ENCODE data around the gene DGCR2. TPM values are rescaled to one million over a fixed set of nuclear protein-coding genes. Genes with fewer than 3 reads are reported as not detected.
A peak's percentile ranks its signal among the peaks of the same experiment; 100 is the strongest.

Gene DGCR2
- total RNA-seq, 2 donors from 2014 or later = 94.3 to 107 TPM

DNA sequence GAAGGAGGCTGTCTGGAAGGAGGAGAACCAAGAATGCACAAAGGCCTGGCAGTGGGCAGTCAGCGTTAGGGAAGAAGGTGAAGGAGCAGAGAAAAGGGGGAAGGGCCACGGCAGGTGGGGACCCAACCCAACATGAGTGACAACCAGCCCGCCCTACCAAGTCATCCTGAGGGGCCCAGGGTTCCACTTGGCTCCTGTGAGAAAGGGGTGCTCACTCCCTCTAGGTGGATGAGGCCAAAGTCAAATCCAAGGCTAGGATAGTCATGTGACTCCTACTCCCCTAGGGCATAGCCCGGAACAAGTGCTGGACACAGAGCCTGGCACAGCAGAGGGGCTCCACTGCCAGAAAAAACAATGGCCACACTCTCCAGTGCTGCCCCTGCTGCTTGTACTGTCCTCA lies 2.2 kb upstream of the DGCR2 start:
- H3K4me1 ChIP-seq (replicated peaks) = peaks cover 8% of the 10 kb centered on the region
- H3K36me3 ChIP-seq = no peaks in the 10 kb centered on the region
- H3K9me3 ChIP-seq = no peaks in the 10 kb centered on the region
- no peaks in the 10 kb centered on the region for H3K27me3 ChIP-seq (replicated peaks; ENCODE audit: insufficient read depth)
- H3K4me3 ChIP-seq = no peak overlapping the region
- no peak for DNase-seq (ENCODE audit: low spot score)
- 93% methylated on average over 4 of the region's 4 CpGs for WGBS
- TF ChIP-seq, protein P1, sequence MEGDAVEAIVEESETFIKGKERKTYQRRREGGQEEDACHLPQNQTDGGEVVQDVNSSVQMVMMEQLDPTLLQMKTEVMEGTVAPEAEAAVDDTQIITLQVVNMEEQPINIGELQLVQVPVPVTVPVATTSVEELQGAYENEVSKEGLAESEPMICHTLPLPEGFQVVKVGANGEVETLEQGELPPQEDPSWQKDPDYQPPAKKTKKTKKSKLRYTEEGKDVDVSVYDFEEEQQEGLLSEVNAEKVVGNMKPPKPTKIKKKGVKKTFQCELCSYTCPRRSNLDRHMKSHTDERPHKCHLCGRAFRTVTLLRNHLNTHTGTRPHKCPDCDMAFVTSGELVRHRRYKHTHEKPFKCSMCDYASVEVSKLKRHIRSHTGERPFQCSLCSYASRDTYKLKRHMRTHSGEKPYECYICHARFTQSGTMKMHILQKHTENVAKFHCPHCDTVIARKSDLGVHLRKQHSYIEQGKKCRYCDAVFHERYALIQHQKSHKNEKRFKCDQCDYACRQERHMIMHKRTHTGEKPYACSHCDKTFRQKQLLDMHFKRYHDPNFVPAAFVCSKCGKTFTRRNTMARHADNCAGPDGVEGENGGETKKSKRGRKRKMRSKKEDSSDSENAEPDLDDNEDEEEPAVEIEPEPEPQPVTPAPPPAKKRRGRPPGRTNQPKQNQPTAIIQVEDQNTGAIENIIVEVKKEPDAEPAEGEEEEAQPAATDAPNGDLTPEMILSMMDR (IDR thresholded peaks at IDR 0.05) = no peak
- TF ChIP-seq POLR2AphosphoS5 (IDR thresholded peaks at IDR 0.05) (no peak), POLR2A (IDR thresholded peaks at IDR 0.05) (no peak)
- intact Hi-C loops (cut with DNase I) = no loop called here
- no peak overlapping the region for H3K27ac ChIP-seq

- H3K4me1 ChIP-seq (replicated peaks) = peaks cover 10% of the 10 kb centered on the region
- intact Hi-C loops (cut with DNase I) = no loop called here
Observed at GRCh38 chr22:19123936-19124335, 1.7 kb upstream of the DGCR2 start.

GRCh38 chr22:19122752-19123492 lies 710 bp upstream of the DGCR2 start:
- DNase-seq (ENCODE audit: low spot score) = peak; percentile 19

More at GRCh38 chr22:19123936-19124335, 1.7 kb upstream of the DGCR2 start:
- 91% methylated on average over 4 of the region's 4 CpGs for WGBS
- Histone ChIP-seq H3K36me3 (no peaks in the 10 kb centered on the region), H3K27me3 (replicated peaks; ENCODE audit: insufficient read depth) (no peaks in the 10 kb centered on the region), H3K4me3 (no peak overlapping the region), H3K9me3 (no peaks in the 10 kb centered on the region), H3K27ac (no peak overlapping the region)
- TF ChIP-seq POLR2AphosphoS5 (IDR thresholded peaks at IDR 0.05) = no peak
- TF ChIP-seq, protein P1 (IDR thresholded peaks at IDR 0.05) = no peak
- no peak for TF ChIP-seq POLR2A (IDR thresholded peaks at IDR 0.05)
- no peak for DNase-seq (ENCODE audit: low spot score)

DNA sequence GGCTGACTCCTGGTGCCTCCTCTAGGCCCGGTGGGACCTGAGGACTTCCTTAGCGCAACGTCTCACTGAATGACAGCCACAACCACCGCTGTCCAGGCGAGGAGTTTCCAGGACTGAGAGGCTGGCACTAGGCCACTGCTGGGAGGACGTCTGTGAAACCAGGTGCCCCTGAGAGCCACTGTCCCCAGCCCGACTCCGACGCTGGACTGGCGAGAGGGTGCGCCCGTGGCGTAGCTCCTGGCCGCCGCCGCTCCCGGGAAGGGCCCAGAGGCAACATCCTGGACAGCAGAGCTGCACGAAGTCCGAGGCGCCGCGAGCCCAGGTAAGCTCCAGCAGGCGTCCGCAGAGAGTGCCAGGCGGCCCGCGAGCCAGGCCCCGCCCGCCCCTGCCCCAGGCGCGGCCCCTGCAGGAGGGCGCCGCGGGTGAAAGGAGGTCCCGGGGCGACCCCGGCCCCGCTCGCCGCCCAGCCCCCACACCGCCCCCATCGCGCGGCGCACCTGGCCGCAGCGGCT lies 525 bp downstream of the DGCR2 start:
- peaks cover 11% of the 10 kb centered on the region for H3K4me1 ChIP-seq (replicated peaks)
- TF ChIP-seq POLR2A (IDR thresholded peaks at IDR 0.05) = peak; percentile 8
- TF ChIP-seq POLR2AphosphoS5 (IDR thresholded peaks at IDR 0.05) = no peak
- TF ChIP-seq, protein P1 (IDR thresholded peaks at IDR 0.05) = no peak
- peak overlapping the region; percentile 93 to 94 for H3K4me3 ChIP-seq
- WGBS = 0% methylated on average over 12 of the region's 47 CpGs
- no peaks in the 10 kb centered on the region for H3K36me3 ChIP-seq
- H3K27me3 ChIP-seq (replicated peaks; ENCODE audit: insufficient read depth) = no peaks in the 10 kb centered on the region
- intact Hi-C loops (cut with DNase I) = no loop called here
- DNase-seq (ENCODE audit: low spot score) = peak; percentile 50
- H3K9me3 ChIP-seq = no peaks in the 10 kb centered on the region
- H3K27ac ChIP-seq = peak overlapping the region; percentile 94 to 97

More at GRCh38 chr22:19122752-19123492, 710 bp upstream of the DGCR2 start:
- H3K27me3 ChIP-seq (replicated peaks; ENCODE audit: insufficient read depth) = no peaks in the 10 kb centered on the region
- H3K4me1 ChIP-seq (replicated peaks) = peaks cover 11% of the 10 kb centered on the region
- no peaks in the 10 kb centered on the region for H3K36me3 ChIP-seq
- peak overlapping the region; percentile 57 to 94 for H3K27ac ChIP-seq
- intact Hi-C loops (cut with DNase I) = no loop called here
- peak overlapping the region; percentile 93 to 94 for H3K4me3 ChIP-seq
- WGBS = 19% methylated on average over 27 of the region's 27 CpGs
- no peaks in the 10 kb centered on the region for H3K9me3 ChIP-seq
- TF ChIP-seq POLR2A (IDR thresholded peaks at IDR 0.05) (no peak), POLR2AphosphoS5 (IDR thresholded peaks at IDR 0.05) (no peak)
- TF ChIP-seq, protein P1 (IDR thresholded peaks at IDR 0.05) = no peak
